Lung (tissue), 12 donors: ENCODE results near the gene SLC9A2. TPM values are rescaled to one million over a fixed set of nuclear protein-coding genes. Genes with fewer than 3 reads are reported as not detected.

Experiments used
- ATAC-seq: fragments of 200-7000 bp; cut with Tn5 transposase; one replicate; pipeline ENCODE4 v1.9.1; 2020; ENCODE audit warnings: moderate number of reproducible peaks; ENCODE audit not compliant: insufficient read depth, low FRiP score
- DNase-seq, 3 donors: peaks; one replicate each; pipeline ENCODE4 v3.0.0-alpha.2; 2013 to 2017
- H3K27ac ChIP-seq, 2 donors: one replicate each; pipeline ENCODE4 v1.5.1; 2013; ENCODE audit warnings: mild to moderate bottlenecking in 2 of 2, moderate library complexity in 2 of 2, control low read depth in 1 of 2, inconsistent platforms in 1 of 2, low read depth in 1 of 2, low read length in 1 of 2
- H3K27me3 ChIP-seq, 3 donors: one replicate each; pipeline ENCODE4 v1.5.1; 2013; ENCODE audit warnings: low read length in 2 of 3; ENCODE audit not compliant: control insufficient read depth in 3 of 3, insufficient read depth in 3 of 3
- H3K36me3 ChIP-seq, 4 donors: one replicate each; pipeline ENCODE4 v1.5.1; 2013; ENCODE audit warnings: low read length in 4 of 4, mild to moderate bottlenecking in 1 of 4, moderate library complexity in 1 of 4; ENCODE audit not compliant: control insufficient read depth in 4 of 4, insufficient read depth in 4 of 4
- H3K4me1 ChIP-seq, 5 donors: one replicate each; pipeline ENCODE4 v1.5.1; 2013; ENCODE audit warnings: low read length in 5 of 5, mild to moderate bottlenecking in 2 of 5, moderate library complexity in 1 of 5; ENCODE audit not compliant: control insufficient read depth in 5 of 5, insufficient read depth in 5 of 5
- H3K4me3 ChIP-seq: one replicate; pipeline ENCODE4 v1.5.1; 2013; ENCODE audit warnings: mild to moderate bottlenecking, control low read depth, moderate library complexity
- H3K9ac ChIP-seq, 2 donors: one replicate each; pipeline ENCODE4 v1.5.1; 2013; ENCODE audit warnings: low read length in 2 of 2, control low read depth in 1 of 2; ENCODE audit not compliant: insufficient read depth in 1 of 2
- H3K9me3 ChIP-seq, 4 donors: one replicate each; pipeline ENCODE4 v1.5.1; 2013; ENCODE audit warnings: low read length in 3 of 4, mild to moderate bottlenecking in 1 of 4, moderate library complexity in 1 of 4; ENCODE audit not compliant: control insufficient read depth in 4 of 4, insufficient read depth in 3 of 4
- WGBS, 2 donors: extraction: QIAGEN DNeasy Blood & Tissue Kit; methylation state at CpG; one replicate each; pipeline ENCODE4 v1.1.7; 2013; 5-methylcytosine and 5-hydroxymethylcytosine counted together
- polyA plus RNA-seq, 2 donors: library from polyadenylated mRNA; stranded (reverse); fragments of 200-250 nt; gene quantifications; one replicate each; pipeline ENCODE4 v1.2.1, GENCODE V29; 2013
- total RNA-seq, 2 donors: library from RNA; depleted of rRNA in 1 of 2; stranded (reverse); fragments of >200 nt in 1 of 2; gene quantifications; one replicate each; pipeline ENCODE4 v1.2.1, GENCODE V29; 2014 to 2021
- TF ChIP-seq, protein P1 (sequence below): IDR thresholded peaks from 2 replicates; pipeline ENCODE4 v1.5.1; 2012; ENCODE audit warnings: mild to moderate bottlenecking; ENCODE audit errors: control extremely low read depth, extremely low read depth
- donor health status: control.
- donor health status: control.
- donor health status: Bipolar disorder and iron deficiency.
- donor health status: healthy.
- donor health status: DM: yes; HTN: yes; CAD: no.

SLC9A2 gene
- total and polyA plus RNA-seq, 4 donors: 0.04 to 0.52 (median 0.07) TPM

DNA sequence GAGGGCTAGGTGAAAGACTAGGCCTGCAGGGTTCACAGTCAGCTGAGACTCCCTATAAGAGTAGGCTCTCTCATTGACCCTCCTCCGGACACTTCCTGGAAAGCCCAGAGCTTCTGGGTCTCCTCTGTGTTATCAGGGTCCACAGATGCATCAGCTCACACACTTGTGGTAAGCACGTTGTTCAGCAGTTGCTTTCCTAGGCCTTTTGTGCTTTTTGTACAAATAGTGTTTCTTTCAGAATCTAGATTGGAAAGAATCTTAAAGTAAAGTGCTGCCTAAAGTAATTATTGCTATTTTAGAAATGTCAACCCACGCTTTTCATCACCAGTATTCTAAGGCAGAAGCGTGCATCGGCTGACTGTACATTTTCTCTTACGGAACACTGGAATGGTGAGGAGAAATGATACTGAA lies 15.5 kb downstream of the SLC9A2 start:
- Histone ChIP-seq H3K36me3 (no peaks in the 10 kb centered on the region), H3K27ac (no peak overlapping the region), H3K4me1 (no peaks in the 10 kb centered on the region), H3K9ac (no peak overlapping the region), H3K27me3 (peaks cover 0 to 3% (median 0%) of the 10 kb centered on the region in 3 donors), H3K9me3 (no peaks in the 10 kb centered on the region), H3K4me3 (no peak overlapping the region)
- WGBS, 2 donors: 91 to 94% methylated on average over 6 of the region's 6 CpGs
- TF ChIP-seq, protein P1, sequence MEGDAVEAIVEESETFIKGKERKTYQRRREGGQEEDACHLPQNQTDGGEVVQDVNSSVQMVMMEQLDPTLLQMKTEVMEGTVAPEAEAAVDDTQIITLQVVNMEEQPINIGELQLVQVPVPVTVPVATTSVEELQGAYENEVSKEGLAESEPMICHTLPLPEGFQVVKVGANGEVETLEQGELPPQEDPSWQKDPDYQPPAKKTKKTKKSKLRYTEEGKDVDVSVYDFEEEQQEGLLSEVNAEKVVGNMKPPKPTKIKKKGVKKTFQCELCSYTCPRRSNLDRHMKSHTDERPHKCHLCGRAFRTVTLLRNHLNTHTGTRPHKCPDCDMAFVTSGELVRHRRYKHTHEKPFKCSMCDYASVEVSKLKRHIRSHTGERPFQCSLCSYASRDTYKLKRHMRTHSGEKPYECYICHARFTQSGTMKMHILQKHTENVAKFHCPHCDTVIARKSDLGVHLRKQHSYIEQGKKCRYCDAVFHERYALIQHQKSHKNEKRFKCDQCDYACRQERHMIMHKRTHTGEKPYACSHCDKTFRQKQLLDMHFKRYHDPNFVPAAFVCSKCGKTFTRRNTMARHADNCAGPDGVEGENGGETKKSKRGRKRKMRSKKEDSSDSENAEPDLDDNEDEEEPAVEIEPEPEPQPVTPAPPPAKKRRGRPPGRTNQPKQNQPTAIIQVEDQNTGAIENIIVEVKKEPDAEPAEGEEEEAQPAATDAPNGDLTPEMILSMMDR: no peak
- no peak for DNase-seq
- no peak for ATAC-seq

GRCh38 chr2:102635317-102635716 lies 16.0 kb downstream of the SLC9A2 start:
- Histone ChIP-seq H3K9ac (no peak overlapping the region), H3K27ac (no peak overlapping the region), H3K4me1 (no peaks in the 10 kb centered on the region), H3K9me3 (no peaks in the 10 kb centered on the region), H3K27me3 (peaks cover 0 to 3% (median 0%) of the 10 kb centered on the region in 3 donors), H3K36me3 (no peaks in the 10 kb centered on the region), H3K4me3 (no peak overlapping the region)
- TF ChIP-seq, protein P1: no peak
- ATAC-seq (no peak), DNase-seq (no peak)
- WGBS, 2 donors: 86 to 90% methylated on average over 7 of the region's 7 CpGs

GRCh38 chr2:102636283-102636907 lies 17.0 kb downstream of the SLC9A2 start:
- no peak for DNase-seq
- 65 to 92% methylated on average over 5 of the region's 5 CpGs for WGBS, 2 donors
- no peaks in the 10 kb centered on the region for H3K36me3 ChIP-seq
- H3K27me3 ChIP-seq: peaks cover 0 to 3% (median 0%) of the 10 kb centered on the region in 3 donors
- H3K9ac ChIP-seq: no peak overlapping the region
- H3K4me3 ChIP-seq: no peak overlapping the region
- H3K9me3 ChIP-seq: peaks cover 0 to 3% (median 0%) of the 10 kb centered on the region in 4 donors
- no peaks in the 10 kb centered on the region for H3K4me1 ChIP-seq
- TF ChIP-seq, protein P1: no peak
- no peak overlapping the region for H3K27ac ChIP-seq
- no peak for ATAC-seq

GRCh38 chr2:102637358-102637757 lies 18.0 kb downstream of the SLC9A2 start:
- Histone ChIP-seq H3K27me3 (peaks cover 0 to 3% (median 0%) of the 10 kb centered on the region in 3 donors), H3K27ac (no peak overlapping the region), H3K9ac (no peak overlapping the region), H3K9me3 (peaks cover 0 to 3% (median 0%) of the 10 kb centered on the region in 4 donors), H3K4me1 (no peaks in the 10 kb centered on the region), H3K36me3 (no peaks in the 10 kb centered on the region), H3K4me3 (no peak overlapping the region)
- TF ChIP-seq, protein P1: no peak
- ATAC-seq (no peak), DNase-seq (no peak)
- WGBS, 2 donors: 70 to 79% methylated on average over 4 of the region's 4 CpGs
